Measurements from ENCODE around the gene METTL25.
"Not testable (repeated sequence)": the region's sequence is repeated elsewhere in the genome, so short reads cannot be mapped to it uniquely, and the experiment has no call there.

Gene METTL25

DNA sequence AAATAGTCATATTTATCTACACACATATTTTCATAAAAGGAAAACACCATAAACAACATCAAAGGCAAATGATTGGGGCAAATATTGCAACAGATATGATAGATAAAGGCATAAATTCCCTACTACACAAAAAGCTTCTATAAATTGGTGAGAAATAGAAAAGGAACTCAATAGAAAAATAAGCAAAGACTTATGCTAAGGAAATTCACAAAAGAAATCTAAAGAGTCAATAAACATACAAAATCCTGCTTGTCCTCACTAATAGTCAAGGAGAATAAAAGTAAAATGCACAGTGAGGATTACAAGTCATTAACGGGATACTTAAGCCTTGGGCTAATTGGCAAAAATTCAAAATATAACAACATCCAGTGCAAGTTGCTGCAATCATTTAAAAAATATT lies 30.5 kb upstream of the METTL25 start:
- DNase-seq (ENCODE audit: low read depth in 2 of 2), result no peak
- no peak overlapping the region for H3K4me3 ChIP-seq (replicated peaks in 1 of 2; ENCODE audit: low read depth in 2 of 2, low read length in 2 of 2)
- TF ChIP-seq, protein P1, sequence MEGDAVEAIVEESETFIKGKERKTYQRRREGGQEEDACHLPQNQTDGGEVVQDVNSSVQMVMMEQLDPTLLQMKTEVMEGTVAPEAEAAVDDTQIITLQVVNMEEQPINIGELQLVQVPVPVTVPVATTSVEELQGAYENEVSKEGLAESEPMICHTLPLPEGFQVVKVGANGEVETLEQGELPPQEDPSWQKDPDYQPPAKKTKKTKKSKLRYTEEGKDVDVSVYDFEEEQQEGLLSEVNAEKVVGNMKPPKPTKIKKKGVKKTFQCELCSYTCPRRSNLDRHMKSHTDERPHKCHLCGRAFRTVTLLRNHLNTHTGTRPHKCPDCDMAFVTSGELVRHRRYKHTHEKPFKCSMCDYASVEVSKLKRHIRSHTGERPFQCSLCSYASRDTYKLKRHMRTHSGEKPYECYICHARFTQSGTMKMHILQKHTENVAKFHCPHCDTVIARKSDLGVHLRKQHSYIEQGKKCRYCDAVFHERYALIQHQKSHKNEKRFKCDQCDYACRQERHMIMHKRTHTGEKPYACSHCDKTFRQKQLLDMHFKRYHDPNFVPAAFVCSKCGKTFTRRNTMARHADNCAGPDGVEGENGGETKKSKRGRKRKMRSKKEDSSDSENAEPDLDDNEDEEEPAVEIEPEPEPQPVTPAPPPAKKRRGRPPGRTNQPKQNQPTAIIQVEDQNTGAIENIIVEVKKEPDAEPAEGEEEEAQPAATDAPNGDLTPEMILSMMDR (IDR thresholded peaks at IDR 0.05; ENCODE audit: low read depth, low read length), result no peak

DNA sequence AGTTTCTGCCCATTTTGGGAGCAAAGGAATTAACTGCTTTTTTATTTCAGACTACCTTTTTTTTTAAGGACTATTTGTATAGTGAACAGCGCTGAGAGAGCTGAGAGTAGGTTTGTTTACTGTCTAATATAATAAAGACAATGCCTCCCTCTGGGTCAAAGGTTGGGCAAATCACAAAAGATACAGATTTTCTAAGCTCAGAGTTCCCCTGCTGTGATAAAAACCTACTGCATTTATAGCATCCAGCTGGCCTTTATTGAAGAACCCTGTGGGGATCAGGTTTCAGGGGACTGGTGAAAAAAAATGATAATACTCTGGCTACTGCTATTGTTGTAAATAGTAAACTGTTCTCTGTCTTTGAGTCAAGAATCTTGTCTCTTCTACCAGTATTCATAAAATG lies 28.8 kb upstream of the METTL25 start:
- no peak overlapping the region for H3K4me3 ChIP-seq (replicated peaks in 1 of 2; ENCODE audit: low read depth in 2 of 2, low read length in 2 of 2)
- TF ChIP-seq, protein P1 (IDR thresholded peaks at IDR 0.05; ENCODE audit: low read depth, low read length), result no peak

DNA sequence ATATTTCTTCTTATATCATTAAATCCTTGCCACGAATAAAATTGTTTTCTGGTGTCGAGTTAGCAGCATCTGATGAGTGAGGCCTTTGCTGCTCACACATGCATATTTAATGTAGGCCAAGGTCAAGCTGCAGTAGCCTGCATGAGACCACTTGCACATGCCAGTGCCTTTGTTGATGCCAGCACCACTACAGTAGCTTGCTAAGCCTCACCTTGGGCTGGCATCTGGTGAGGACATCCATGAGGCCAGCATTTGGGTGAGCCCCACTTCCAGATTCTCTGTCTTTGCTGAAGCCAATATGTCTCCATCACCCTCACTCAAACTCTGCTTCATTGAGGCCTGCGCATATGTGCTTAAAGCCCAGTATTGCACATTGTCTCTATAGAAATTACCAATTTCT lies 8.2 kb upstream of the METTL25 start:
- TF ChIP-seq, protein P1 (IDR thresholded peaks at IDR 0.05; ENCODE audit: low read depth, low read length), result no peak
- no peak for DNase-seq (ENCODE audit: low read depth in 2 of 2)
- H3K4me3 ChIP-seq (replicated peaks in 1 of 2; ENCODE audit: low read depth in 2 of 2, low read length in 2 of 2), result no peak overlapping the region

More for the DNA sequence above, 28.8 kb upstream of the METTL25 start:
- DNase-seq (ENCODE audit: low read depth in 2 of 2), result no peak

DNA sequence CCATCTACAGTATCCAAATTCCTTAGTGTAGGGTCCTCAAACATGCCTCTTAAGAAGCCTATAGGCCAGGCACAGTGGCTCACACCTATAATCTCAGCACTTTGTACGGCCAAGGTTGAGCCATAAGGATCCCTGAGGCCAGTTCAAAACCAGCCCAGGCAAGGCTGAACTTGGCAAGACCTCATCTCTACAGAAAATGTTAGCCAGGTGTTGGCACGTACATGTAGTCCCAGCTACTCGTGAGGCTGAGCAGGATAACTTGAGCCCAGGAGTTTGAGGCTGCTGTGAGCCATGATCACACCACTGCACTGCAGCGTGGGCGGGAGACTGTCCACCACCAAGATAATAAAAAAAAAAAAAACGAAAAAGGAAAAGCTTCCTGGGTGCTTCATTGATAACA lies 6.9 kb upstream of the METTL25 start:
- H3K4me3 ChIP-seq (replicated peaks in 1 of 2; ENCODE audit: low read depth in 2 of 2, low read length in 2 of 2), result no peak overlapping the region
- no peak for DNase-seq (ENCODE audit: low read depth in 2 of 2)
- TF ChIP-seq, protein P1 (IDR thresholded peaks at IDR 0.05; ENCODE audit: low read depth, low read length), result no peak

DNA sequence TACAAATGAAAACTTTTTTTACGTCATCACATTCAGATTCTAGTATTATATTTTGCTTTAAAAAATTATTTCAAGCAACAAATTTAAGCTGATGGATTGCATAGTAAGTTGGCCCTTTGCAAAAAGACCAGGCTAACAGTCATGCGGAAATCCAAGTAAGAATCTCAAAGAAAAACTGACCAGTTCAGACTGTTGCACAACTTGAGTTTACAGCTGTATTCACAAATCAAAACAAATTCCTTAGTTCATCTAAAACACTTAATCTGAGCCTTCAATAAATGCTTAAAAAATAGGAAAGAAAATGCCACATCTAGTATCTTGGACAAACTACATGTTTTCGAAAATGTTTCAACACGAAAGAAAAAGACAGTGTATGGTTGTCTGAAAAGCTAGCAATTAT lies 989 bp upstream of the METTL25 start:
- TF ChIP-seq, protein P1 (IDR thresholded peaks at IDR 0.05; ENCODE audit: low read depth, low read length), result no peak
- H3K4me3 ChIP-seq (replicated peaks in 1 of 2; ENCODE audit: low read depth in 2 of 2, low read length in 2 of 2), result peak overlapping the region; percentile 83 to 88
- peak in 1 of 2 donors; percentile 2 for DNase-seq (ENCODE audit: low read depth in 2 of 2)

DNA sequence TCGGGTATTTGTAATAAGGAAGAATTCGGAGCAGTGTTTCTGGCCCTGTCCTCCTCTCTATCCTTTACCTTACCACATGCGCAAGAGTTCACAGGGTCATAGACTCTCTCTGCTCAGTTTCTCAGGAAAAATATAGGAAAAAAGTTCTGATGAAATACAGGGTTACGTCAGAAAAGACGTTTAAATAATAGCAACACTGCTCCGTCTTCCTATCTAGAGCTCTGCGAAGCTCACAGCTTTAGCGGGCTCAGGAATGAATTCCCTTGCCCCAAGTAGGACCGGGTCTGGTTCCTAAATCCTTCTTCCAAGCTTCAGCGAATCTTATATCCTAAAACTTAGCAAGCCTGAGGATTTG lies 507 bp upstream of the METTL25 start:
- TF ChIP-seq, protein P1 (IDR thresholded peaks at IDR 0.05; ENCODE audit: low read depth, low read length), result no peak
- DNase-seq (ENCODE audit: low read depth in 2 of 2), result no peak
- peak overlapping the region; percentile 83 to 88 for H3K4me3 ChIP-seq (replicated peaks in 1 of 2; ENCODE audit: low read depth in 2 of 2, low read length in 2 of 2)

DNA sequence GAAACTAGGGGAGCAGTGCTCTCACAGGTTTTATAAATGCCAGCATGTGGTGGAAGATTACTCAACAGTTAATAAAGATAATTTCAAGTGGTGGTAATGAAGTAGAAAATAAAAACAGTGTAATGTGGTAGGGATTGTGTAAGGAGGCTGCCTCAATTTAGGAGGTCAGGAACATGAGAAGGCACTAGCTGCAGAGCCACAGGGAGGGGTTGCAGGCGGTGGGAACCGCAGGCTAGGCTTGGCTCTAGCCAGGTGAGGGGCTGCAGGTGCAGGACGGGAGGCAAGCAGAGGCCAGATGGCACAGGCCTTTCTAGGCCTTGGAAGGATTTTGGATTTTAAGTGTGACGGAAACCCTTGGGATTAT lies 768 bp downstream of the METTL25 start:
- DNase-seq (ENCODE audit: low read depth in 2 of 2), result peak in 1 of 2 donors; percentile 6
- H3K4me3 ChIP-seq (replicated peaks in 1 of 2; ENCODE audit: low read depth in 2 of 2, low read length in 2 of 2), result peak overlapping the region; percentile 83 to 88
- TF ChIP-seq, protein P1 (IDR thresholded peaks at IDR 0.05; ENCODE audit: low read depth, low read length), result no peak

DNA sequence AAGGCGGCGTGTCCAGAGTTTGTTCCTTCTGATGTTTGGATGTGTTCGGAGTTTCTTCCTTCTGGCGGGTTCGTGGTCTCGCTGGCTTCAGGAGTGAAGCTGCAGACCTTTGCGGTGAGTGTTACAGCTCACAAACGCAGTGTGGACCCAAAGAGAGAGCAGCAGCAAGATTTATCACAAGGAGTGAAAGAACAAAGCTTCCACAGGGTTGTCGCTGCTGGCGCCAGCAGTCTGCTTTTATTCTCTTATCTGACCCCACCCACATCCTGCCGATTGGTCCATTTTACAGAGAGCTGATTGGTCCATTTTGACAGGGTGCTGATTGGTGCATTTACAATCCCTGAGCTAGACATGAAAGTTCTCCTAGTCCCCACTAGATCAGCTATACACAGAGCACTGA lies 2.5 kb downstream of the METTL25 start:
- not testable (repeated sequence) for DNase-seq (ENCODE audit: low read depth in 2 of 2); H3K4me3 ChIP-seq (replicated peaks in 1 of 2; ENCODE audit: low read depth in 2 of 2, low read length in 2 of 2)
